Activated B cell treated with CpG ODN at 0.5 μM for 24 hours (primary cell): ENCODE results near the gene DMAC1. TPM values are rescaled to one million over a fixed set of nuclear protein-coding genes. Genes with fewer than 3 reads are reported as not detected.

Experiments used
- ATAC-seq: fragments of 200-7000 bp; cut with Tn5 transposase; one replicate; pipeline ENCODE4 v1.10.0; 2021; ENCODE audit warnings: low read depth, mild to moderate bottlenecking, moderate library complexity
- CTCF ChIA-PET: fragments of 350-600 bp; sonication (Branson Sonifier 250); formaldehyde crosslinking; loops from one replicate; lab custom pipeline; 2021; ENCODE audit warnings: antibody characterized with exemption; lab: Charles Lee
- POLR2A ChIA-PET: fragments of 350-600 bp; sonication (Branson Sonifier 250); formaldehyde crosslinking; loops from one replicate; lab custom pipeline; 2021; ENCODE audit warnings: antibody characterized with exemption; lab: Charles Lee
- DNase-seq: peaks from one replicate; pipeline ENCODE4 v3.0.0; 2022
- H3K27ac Mint-ChIP-seq: one replicate; pipeline ENCODE4 v1.8.0; 2020; ENCODE audit warnings: mixed read lengths
- H3K27me3 Mint-ChIP-seq: one replicate; pipeline ENCODE4 v1.8.0; 2021; ENCODE audit warnings: mixed read lengths
- H3K36me3 Mint-ChIP-seq: one replicate; pipeline ENCODE4 v1.8.0; 2021; ENCODE audit warnings: low read depth, mixed read lengths
- H3K4me1 Mint-ChIP-seq: one replicate; pipeline ENCODE4 v1.8.0; 2021; ENCODE audit warnings: mixed read lengths
- H3K4me3 Mint-ChIP-seq: one replicate; pipeline ENCODE4 v1.8.0; 2020; ENCODE audit warnings: mild to moderate bottlenecking, mixed read lengths
- H3K9me3 Mint-ChIP-seq: one replicate; pipeline ENCODE4 v1.8.0; 2020; ENCODE audit warnings: mixed read lengths
- intact Hi-C: fragments of 100-400 bp; cut with micrococcal nuclease; formaldehyde crosslinking; loops from one replicate; pipeline ENCODE4 v1.15.1; 2024
- total RNA-seq: library from RNA; stranded (reverse); gene quantifications from 2 replicates; pipeline ENCODE4 v1.2.3, GENCODE V29; 2022
- TF ChIP-seq, protein P1 (sequence below): fragments of 200-600 bp; IDR thresholded peaks from one replicate; pipeline ENCODE4 v1.8.0; 2022; ENCODE audit warnings: antibody characterized with exemption, mild to moderate bottlenecking

Gene DMAC1
- total RNA-seq, 1 donor from 2014 or later, result 44.0 TPM

DNA sequence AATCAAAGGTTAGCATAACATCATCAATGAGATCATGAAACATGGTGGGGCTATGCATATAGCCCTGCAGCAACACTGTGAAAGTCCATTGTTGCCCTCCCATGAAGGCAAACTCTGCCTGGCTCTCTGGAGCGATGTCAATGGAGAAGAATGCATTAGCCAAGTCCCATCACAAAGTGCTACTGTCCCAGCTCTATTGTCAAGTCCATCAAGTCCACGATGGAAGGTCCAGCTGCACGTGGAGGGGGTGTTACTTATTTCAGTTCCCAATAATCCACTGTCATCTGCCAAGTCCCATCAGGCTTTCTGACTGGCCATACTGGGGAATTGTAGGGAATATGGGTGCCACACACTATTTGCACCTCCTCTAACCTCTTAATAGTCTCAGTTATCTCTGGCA, 10.8 kb downstream of the DMAC1 start:
- ChIA-PET CTCF (no interaction called here), POLR2A (no interaction called here)
- Mint-ChIP-seq H3K27me3 (no peaks in the 10 kb centered on the region), H3K4me3 (no peak overlapping the region), H3K9me3 (no peaks in the 10 kb centered on the region), H3K36me3 (peaks cover 39% of the 10 kb centered on the region), H3K4me1 (no peaks in the 10 kb centered on the region), H3K27ac (no peak overlapping the region)
- TF ChIP-seq, protein P1, sequence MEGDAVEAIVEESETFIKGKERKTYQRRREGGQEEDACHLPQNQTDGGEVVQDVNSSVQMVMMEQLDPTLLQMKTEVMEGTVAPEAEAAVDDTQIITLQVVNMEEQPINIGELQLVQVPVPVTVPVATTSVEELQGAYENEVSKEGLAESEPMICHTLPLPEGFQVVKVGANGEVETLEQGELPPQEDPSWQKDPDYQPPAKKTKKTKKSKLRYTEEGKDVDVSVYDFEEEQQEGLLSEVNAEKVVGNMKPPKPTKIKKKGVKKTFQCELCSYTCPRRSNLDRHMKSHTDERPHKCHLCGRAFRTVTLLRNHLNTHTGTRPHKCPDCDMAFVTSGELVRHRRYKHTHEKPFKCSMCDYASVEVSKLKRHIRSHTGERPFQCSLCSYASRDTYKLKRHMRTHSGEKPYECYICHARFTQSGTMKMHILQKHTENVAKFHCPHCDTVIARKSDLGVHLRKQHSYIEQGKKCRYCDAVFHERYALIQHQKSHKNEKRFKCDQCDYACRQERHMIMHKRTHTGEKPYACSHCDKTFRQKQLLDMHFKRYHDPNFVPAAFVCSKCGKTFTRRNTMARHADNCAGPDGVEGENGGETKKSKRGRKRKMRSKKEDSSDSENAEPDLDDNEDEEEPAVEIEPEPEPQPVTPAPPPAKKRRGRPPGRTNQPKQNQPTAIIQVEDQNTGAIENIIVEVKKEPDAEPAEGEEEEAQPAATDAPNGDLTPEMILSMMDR, result no peak
- intact Hi-C loops, result no loop called here
- no peak for DNase-seq
- ATAC-seq, result no peak

GRCh38 chr9:7785813-7786212, 13.8 kb downstream of the DMAC1 start:
- Mint-ChIP-seq H3K27ac (no peak overlapping the region), H3K4me3 (no peak overlapping the region), H3K27me3 (no peaks in the 10 kb centered on the region), H3K36me3 (peaks cover 11% of the 10 kb centered on the region), H3K4me1 (no peaks in the 10 kb centered on the region), H3K9me3 (no peaks in the 10 kb centered on the region)
- TF ChIP-seq, protein P1, result no peak
- ChIA-PET CTCF (no interaction called here), POLR2A (no interaction called here)
- ATAC-seq (no peak), DNase-seq (no peak)
- intact Hi-C loops, result no loop called here

DNA sequence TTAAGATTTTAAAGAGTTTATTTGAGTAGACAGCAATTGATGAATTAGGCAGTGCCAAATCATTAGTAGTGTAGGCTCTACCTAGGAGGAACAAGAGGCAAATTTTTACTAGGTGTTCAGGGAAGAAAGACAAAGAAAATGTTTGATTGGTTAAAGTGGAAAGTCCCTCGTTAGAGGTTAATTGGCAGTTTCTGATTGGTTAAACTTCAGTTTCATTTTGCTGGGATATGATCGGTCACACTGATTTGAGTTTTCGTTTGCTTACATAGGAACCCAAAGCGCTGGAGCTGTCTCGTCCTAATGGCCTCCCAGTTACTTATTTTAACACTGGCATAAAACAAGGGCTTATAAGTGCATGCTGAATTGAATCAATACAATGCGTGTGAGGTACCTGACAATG, 15.1 kb downstream of the DMAC1 start:
- H3K9me3 Mint-ChIP-seq, result no peaks in the 10 kb centered on the region
- CTCF ChIA-PET, result no interaction called here
- no peaks in the 10 kb centered on the region for H3K27me3 Mint-ChIP-seq
- TF ChIP-seq, protein P1, result no peak
- intact Hi-C loops, result no loop called here
- POLR2A ChIA-PET, result no interaction called here
- DNase-seq (no peak), ATAC-seq (no peak)
- H3K4me3 Mint-ChIP-seq, result no peak overlapping the region
- H3K36me3 Mint-ChIP-seq, result peaks cover 5% of the 10 kb centered on the region
- H3K27ac Mint-ChIP-seq, result no peak overlapping the region
- no peaks in the 10 kb centered on the region for H3K4me1 Mint-ChIP-seq

DNA sequence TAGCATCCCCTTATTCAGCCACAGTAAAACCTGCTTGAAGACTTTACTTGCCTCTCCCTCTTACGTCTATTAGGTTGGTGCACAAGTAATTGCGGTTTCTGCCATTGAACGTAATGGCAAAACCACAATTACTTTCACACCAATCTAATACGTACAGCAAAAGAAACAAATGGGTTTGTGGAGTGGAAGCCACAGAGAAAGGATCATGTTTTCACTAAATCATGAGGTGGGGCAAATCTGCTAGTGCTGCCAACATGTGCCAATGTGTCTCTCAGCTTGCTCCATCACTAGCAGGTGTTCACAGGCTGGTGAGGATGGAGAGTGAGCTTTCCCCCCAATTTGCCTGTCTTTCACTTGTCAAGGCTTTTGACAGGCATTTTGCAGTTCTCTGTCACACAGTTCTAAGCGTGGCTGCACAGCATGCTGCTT, 15.9 kb downstream of the DMAC1 start:
- no peak overlapping the region for H3K4me3 Mint-ChIP-seq
- H3K27ac Mint-ChIP-seq, result no peak overlapping the region
- CTCF ChIA-PET, result no interaction called here
- peaks cover 5% of the 10 kb centered on the region for H3K36me3 Mint-ChIP-seq
- H3K9me3 Mint-ChIP-seq, result no peaks in the 10 kb centered on the region
- ATAC-seq (no peak), DNase-seq (no peak)
- TF ChIP-seq, protein P1, result no peak
- H3K27me3 Mint-ChIP-seq, result no peaks in the 10 kb centered on the region
- intact Hi-C loops, result no loop called here
- POLR2A ChIA-PET, result no interaction called here
- no peaks in the 10 kb centered on the region for H3K4me1 Mint-ChIP-seq

DNA sequence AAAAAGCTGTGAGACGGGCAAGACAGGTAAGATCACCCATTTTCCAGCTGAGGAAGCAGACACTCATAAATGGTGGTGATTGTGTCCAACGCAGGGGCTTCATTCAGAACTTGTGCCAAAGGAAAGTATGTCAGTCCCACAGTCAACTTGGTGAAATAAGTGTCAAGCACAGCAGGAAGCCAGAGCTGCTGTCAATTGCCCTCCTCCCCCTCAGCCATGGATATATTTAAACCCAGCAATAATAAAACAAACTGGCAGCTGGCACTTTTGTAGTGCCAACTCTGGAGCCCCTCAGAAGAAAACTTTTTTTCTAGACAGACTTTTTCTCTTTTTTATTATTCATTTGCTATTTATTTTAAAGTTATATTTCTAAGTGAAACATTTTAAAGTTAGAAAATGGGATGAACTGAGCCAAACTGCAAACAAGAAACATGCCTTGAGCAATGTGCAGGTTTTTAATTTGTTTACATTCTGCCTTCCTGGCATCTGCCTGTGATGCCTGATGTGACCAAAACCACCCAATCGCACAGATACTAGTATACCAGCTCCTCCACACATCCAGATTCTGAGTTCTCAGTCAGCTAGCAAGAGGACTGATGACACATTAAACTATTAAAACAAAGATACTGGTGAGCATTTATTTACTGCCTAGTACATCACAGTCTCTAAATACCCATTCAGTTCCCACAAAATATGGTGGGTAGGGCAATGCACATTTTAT, 17.0 kb downstream of the DMAC1 start:
- Mint-ChIP-seq H3K27me3 (no peaks in the 10 kb centered on the region), H3K36me3 (peaks cover 5% of the 10 kb centered on the region), H3K4me1 (no peaks in the 10 kb centered on the region), H3K9me3 (no peaks in the 10 kb centered on the region), H3K27ac (no peak overlapping the region), H3K4me3 (no peak overlapping the region)
- intact Hi-C loops, result no loop called here
- no peak for ATAC-seq
- CTCF ChIA-PET, result no interaction called here
- TF ChIP-seq, protein P1, result no peak
- DNase-seq, result no peak
- POLR2A ChIA-PET, result no interaction called here
